ENCODE measurements around the gene ZNF724. TPM values are rescaled to one million over a fixed set of nuclear protein-coding genes. Genes with fewer than 3 reads are reported as not detected.
A peak's percentile ranks its signal among the peaks of the same experiment; 100 is the strongest.
"Not testable (repeated sequence)": the region's sequence is repeated elsewhere in the genome, so short reads cannot be mapped to it uniquely, and the experiment has no call there.

Gene ZNF724
- polyA plus RNA-seq, 4 donors, result 0.27 to 3.3 (median 1.1) TPM; not detected in 1

- H3K4me1 ChIP-seq (ENCODE audit: control insufficient read depth in 3 of 3, insufficient read depth in 2 of 3, low read depth in 1 of 3, low read length in 2 of 3), result no peaks in the 10 kb centered on the region
- no peaks in the 10 kb centered on the region for H3K36me3 ChIP-seq (ENCODE audit: control insufficient read depth in 3 of 3, insufficient read depth in 2 of 3, low read depth in 1 of 3, low read length in 3 of 3)
- H3K27ac ChIP-seq (ENCODE audit: low read depth in 1 of 3, low read length in 2 of 3), result no peak overlapping the region
- 33 to 84% (median 56%) methylated on average over 4 of the region's 4 CpGs for WGBS, 3 donors
- FAIRE-seq (no peak), DNase-seq (no peak)
- peaks cover 0 to 8% of the 10 kb centered on the region in 2 donors for H3K9me3 ChIP-seq (ENCODE audit: control insufficient read depth in 2 of 2, insufficient read depth in 1 of 2, low read depth in 1 of 2, low read length in 1 of 2)
- H3K27me3 ChIP-seq (ENCODE audit: control insufficient read depth in 3 of 3, insufficient read depth in 3 of 3, low read length in 3 of 3), result no peaks in the 10 kb centered on the region
- no peak overlapping the region for H3K4me3 ChIP-seq (ENCODE audit: low read depth in 1 of 3, low read length in 3 of 3)
Measured at GRCh38 chr19:23281663-23282276, 31.6 kb upstream of the ZNF724 start.

DNA sequence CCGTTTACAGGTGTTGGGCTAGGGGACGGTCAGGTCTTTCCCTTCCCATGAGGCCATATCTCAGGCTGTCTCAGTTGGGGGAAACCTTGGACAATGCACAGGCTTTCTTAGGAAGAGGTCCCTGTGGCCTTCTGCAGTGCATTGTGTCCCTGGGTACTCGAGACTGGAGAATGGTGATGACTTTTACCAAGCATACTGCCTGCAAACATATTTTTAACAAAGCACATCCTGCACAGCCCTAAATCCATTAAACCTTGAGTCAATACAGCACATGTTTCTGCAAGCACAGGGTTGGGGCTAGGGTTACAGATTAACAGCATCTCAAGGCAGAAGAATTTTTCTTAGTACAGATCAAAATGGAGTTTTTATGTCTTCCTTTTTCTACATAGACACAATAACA lies 27.9 kb upstream of the ZNF724 start:
- WGBS, 3 donors, result 55 to 58% (median 58%) methylated on average over 3 of the region's 3 CpGs
- not testable (repeated sequence) for H3K4me1 ChIP-seq (ENCODE audit: control insufficient read depth in 3 of 3, insufficient read depth in 2 of 3, low read depth in 1 of 3, low read length in 2 of 3); DNase-seq; H3K27me3 ChIP-seq (ENCODE audit: control insufficient read depth in 3 of 3, insufficient read depth in 3 of 3, low read length in 3 of 3); FAIRE-seq; H3K27ac ChIP-seq (ENCODE audit: low read depth in 1 of 3, low read length in 2 of 3); H3K4me3 ChIP-seq (ENCODE audit: low read depth in 1 of 3, low read length in 3 of 3); H3K36me3 ChIP-seq (ENCODE audit: control insufficient read depth in 3 of 3, insufficient read depth in 2 of 3, low read depth in 1 of 3, low read length in 3 of 3); H3K9me3 ChIP-seq (ENCODE audit: control insufficient read depth in 2 of 2, insufficient read depth in 1 of 2, low read depth in 1 of 2, low read length in 1 of 2)

DNA sequence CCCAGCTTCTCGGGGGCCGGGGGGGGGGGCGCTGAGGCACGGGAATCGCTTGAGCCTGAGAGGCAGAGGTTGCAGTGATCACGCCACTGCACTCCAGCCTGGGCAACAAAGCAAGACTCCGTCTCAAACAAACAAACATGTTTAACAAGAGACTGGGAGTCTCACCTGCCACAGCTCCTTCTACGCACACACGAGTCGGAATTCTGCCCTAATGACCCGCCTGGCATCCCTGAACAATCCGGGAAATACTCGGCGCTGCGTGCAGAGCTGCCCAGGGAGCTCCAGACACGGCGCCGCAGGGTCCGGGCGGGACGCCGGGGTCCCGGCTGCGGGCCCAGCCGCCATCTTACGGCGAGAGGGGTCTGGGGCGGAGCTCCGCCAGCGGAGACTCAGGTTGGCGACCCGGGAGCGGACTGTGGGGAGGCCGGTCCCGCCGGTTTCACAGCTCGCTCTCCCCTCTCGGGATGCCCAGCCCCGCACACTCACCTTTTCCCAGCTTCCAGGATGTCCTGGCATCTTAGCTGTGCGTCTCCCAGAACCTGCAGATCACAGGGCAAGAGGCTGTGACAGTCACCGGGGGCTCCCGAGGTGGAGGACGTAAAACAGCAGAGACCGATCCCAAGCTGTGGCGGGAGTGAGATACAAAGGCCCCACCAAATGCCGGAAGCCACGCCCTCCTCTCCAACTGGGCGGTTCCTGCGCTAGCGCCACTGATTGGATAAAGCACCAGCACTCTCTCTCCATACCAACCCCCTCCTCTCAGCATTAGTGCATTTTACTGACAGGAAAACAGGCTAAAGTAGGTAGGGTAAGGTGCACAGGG lies 23.6 kb upstream of the ZNF724 start:
- WGBS, 3 donors, result 0 to 1% (median 1%) methylated on average over 49 to 50 of the region's 50 CpGs
- Histone ChIP-seq H3K4me3 (ENCODE audit: low read depth in 1 of 3, low read length in 3 of 3) (peak overlapping the region; percentile 83 to 88 (median 88)), H3K27me3 (ENCODE audit: control insufficient read depth in 3 of 3, insufficient read depth in 3 of 3, low read length in 3 of 3) (no peaks in the 10 kb centered on the region), H3K36me3 (ENCODE audit: control insufficient read depth in 3 of 3, insufficient read depth in 2 of 3, low read depth in 1 of 3, low read length in 3 of 3) (no peaks in the 10 kb centered on the region), H3K27ac (ENCODE audit: low read depth in 1 of 3, low read length in 2 of 3) (peak overlapping the region; percentile 73 to 92 (median 90)), H3K4me1 (ENCODE audit: control insufficient read depth in 3 of 3, insufficient read depth in 2 of 3, low read depth in 1 of 3, low read length in 2 of 3) (no peaks in the 10 kb centered on the region), H3K9me3 (ENCODE audit: control insufficient read depth in 2 of 2, insufficient read depth in 1 of 2, low read depth in 1 of 2, low read length in 1 of 2) (no peaks in the 10 kb centered on the region)
- DNase-seq (peak; percentile 95 to 96), FAIRE-seq (no peak)

DNA sequence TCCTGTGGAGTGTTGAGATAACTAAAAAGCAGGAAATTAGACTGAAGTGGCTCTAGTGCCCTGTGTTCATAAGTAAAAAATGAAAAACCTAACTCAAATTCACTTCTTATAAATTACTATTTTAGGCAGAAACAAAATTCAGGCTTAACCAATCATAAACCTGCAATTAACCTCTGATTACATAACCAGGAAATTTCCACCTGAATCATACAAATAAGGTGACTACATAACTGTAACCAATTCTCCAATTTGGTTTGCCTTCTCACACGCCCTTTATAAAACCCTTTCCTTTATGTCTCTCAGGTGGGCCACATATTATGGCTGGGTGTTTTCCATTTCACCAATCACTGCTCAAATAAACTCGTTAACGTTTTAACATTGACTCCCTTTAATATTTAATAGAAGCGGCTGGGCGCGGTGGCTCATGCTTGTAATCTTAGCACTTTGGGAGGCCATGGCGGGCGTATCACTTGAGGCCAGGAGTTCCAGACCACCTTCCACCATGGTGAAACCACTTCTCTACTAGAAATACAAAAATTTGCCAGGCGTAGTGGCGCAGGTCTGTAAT lies 22.9 kb upstream of the ZNF724 start:
- Histone ChIP-seq H3K27ac (ENCODE audit: low read depth in 1 of 3, low read length in 2 of 3) (peak overlapping the region; percentile 73 to 92 (median 90)), H3K36me3 (ENCODE audit: control insufficient read depth in 3 of 3, insufficient read depth in 2 of 3, low read depth in 1 of 3, low read length in 3 of 3) (no peaks in the 10 kb centered on the region), H3K4me3 (ENCODE audit: low read depth in 1 of 3, low read length in 3 of 3) (peak overlapping the region; percentile 83 to 88 (median 88)), H3K27me3 (ENCODE audit: control insufficient read depth in 3 of 3, insufficient read depth in 3 of 3, low read length in 3 of 3) (no peaks in the 10 kb centered on the region), H3K4me1 (ENCODE audit: control insufficient read depth in 3 of 3, insufficient read depth in 2 of 3, low read depth in 1 of 3, low read length in 2 of 3) (no peaks in the 10 kb centered on the region), H3K9me3 (ENCODE audit: control insufficient read depth in 2 of 2, insufficient read depth in 1 of 2, low read depth in 1 of 2, low read length in 1 of 2) (no peaks in the 10 kb centered on the region)
- DNase-seq, result peak in 1 of 2 donors; percentile 62
- no peak for FAIRE-seq
- 1 to 3% (median 1%) methylated on average over 10 of the region's 10 CpGs for WGBS, 3 donors

- DNase-seq, result no peak
Measured at GRCh38 chr19:23263870-23264590, 13.8 kb upstream of the ZNF724 start.

GRCh38 chr19:23263396-23263795 lies 13.2 kb upstream of the ZNF724 start:
- H3K27ac ChIP-seq (ENCODE audit: low read depth in 1 of 3, low read length in 2 of 3), result no peak overlapping the region
- peaks cover 0 to 13% (median 6%) of the 10 kb centered on the region in 3 donors for H3K36me3 ChIP-seq (ENCODE audit: control insufficient read depth in 3 of 3, insufficient read depth in 2 of 3, low read depth in 1 of 3, low read length in 3 of 3)
- H3K27me3 ChIP-seq (ENCODE audit: control insufficient read depth in 3 of 3, insufficient read depth in 3 of 3, low read length in 3 of 3), result no peaks in the 10 kb centered on the region
- no peak for FAIRE-seq
- peaks cover 0 to 2% of the 10 kb centered on the region in 2 donors for H3K9me3 ChIP-seq (ENCODE audit: control insufficient read depth in 2 of 2, insufficient read depth in 1 of 2, low read depth in 1 of 2, low read length in 1 of 2)
- WGBS, 3 donors, result 47 to 72% (median 68%) methylated on average over 2 of the region's 2 CpGs
- H3K4me1 ChIP-seq (ENCODE audit: control insufficient read depth in 3 of 3, insufficient read depth in 2 of 3, low read depth in 1 of 3, low read length in 2 of 3), result no peaks in the 10 kb centered on the region
- H3K4me3 ChIP-seq (ENCODE audit: low read depth in 1 of 3, low read length in 3 of 3), result no peak overlapping the region
- no peak for DNase-seq

More at GRCh38 chr19:23263870-23264590, 13.8 kb upstream of the ZNF724 start:
- Histone ChIP-seq H3K27ac (ENCODE audit: low read depth in 1 of 3, low read length in 2 of 3) (no peak overlapping the region), H3K36me3 (ENCODE audit: control insufficient read depth in 3 of 3, insufficient read depth in 2 of 3, low read depth in 1 of 3, low read length in 3 of 3) (peaks cover 0 to 10% (median 5%) of the 10 kb centered on the region in 3 donors), H3K4me3 (ENCODE audit: low read depth in 1 of 3, low read length in 3 of 3) (no peak overlapping the region), H3K27me3 (ENCODE audit: control insufficient read depth in 3 of 3, insufficient read depth in 3 of 3, low read length in 3 of 3) (no peaks in the 10 kb centered on the region), H3K9me3 (ENCODE audit: control insufficient read depth in 2 of 2, insufficient read depth in 1 of 2, low read depth in 1 of 2, low read length in 1 of 2) (no peaks in the 10 kb centered on the region), H3K4me1 (ENCODE audit: control insufficient read depth in 3 of 3, insufficient read depth in 2 of 3, low read depth in 1 of 3, low read length in 2 of 3) (no peaks in the 10 kb centered on the region)
- WGBS, 3 donors, result 92 to 94% (median 94%) methylated on average over 2 of the region's 2 CpGs
- no peak for FAIRE-seq

GRCh38 chr19:23262920-23263319 lies 12.7 kb upstream of the ZNF724 start:
- Histone ChIP-seq H3K27ac (ENCODE audit: low read depth in 1 of 3, low read length in 2 of 3) (no peak overlapping the region), H3K4me3 (ENCODE audit: low read depth in 1 of 3, low read length in 3 of 3) (no peak overlapping the region), H3K36me3 (ENCODE audit: control insufficient read depth in 3 of 3, insufficient read depth in 2 of 3, low read depth in 1 of 3, low read length in 3 of 3) (peaks cover 0 to 14% (median 6%) of the 10 kb centered on the region in 3 donors), H3K4me1 (ENCODE audit: control insufficient read depth in 3 of 3, insufficient read depth in 2 of 3, low read depth in 1 of 3, low read length in 2 of 3) (no peaks in the 10 kb centered on the region), H3K27me3 (ENCODE audit: control insufficient read depth in 3 of 3, insufficient read depth in 3 of 3, low read length in 3 of 3) (no peaks in the 10 kb centered on the region), H3K9me3 (ENCODE audit: control insufficient read depth in 2 of 2, insufficient read depth in 1 of 2, low read depth in 1 of 2, low read length in 1 of 2) (peaks cover 0 to 2% of the 10 kb centered on the region in 2 donors)
- WGBS, 3 donors, result 67 to 83% (median 74%) methylated on average over 5 of the region's 5 CpGs
- FAIRE-seq (no peak), DNase-seq (peak in 1 of 2 donors; percentile 27)

DNA sequence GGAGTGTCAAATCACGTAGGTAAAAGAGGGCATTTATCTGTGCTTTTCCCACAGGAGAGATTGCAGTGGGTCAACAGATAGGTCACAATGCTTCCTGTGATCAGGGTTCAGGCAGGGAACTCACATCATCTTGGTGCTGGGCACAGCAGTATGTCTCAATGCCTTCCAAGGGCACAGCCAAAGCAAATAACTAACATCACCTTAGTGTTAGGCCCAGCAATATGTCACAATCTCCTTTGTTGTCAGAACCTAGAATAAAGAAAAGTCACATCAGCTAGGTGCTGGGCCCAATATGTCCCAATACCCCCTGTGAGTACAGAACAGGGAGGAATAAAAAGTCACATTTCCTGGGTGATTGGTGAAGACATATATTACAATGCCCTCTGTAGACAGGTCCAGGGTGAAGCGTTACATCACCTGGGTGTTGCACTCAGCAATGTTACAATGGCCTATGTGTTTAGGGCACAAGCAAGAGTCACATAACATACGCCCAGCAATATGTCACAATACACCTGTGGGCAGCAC lies 11.4 kb upstream of the ZNF724 start:
- Histone ChIP-seq H3K4me3 (ENCODE audit: low read depth in 1 of 3, low read length in 3 of 3) (no peak overlapping the region), H3K9me3 (ENCODE audit: control insufficient read depth in 2 of 2, insufficient read depth in 1 of 2, low read depth in 1 of 2, low read length in 1 of 2) (peaks cover 0 to 2% of the 10 kb centered on the region in 2 donors), H3K27me3 (ENCODE audit: control insufficient read depth in 3 of 3, insufficient read depth in 3 of 3, low read length in 3 of 3) (no peaks in the 10 kb centered on the region), H3K27ac (ENCODE audit: low read depth in 1 of 3, low read length in 2 of 3) (no peak overlapping the region), H3K4me1 (ENCODE audit: control insufficient read depth in 3 of 3, insufficient read depth in 2 of 3, low read depth in 1 of 3, low read length in 2 of 3) (no peaks in the 10 kb centered on the region), H3K36me3 (ENCODE audit: control insufficient read depth in 3 of 3, insufficient read depth in 2 of 3, low read depth in 1 of 3, low read length in 3 of 3) (peaks cover 0 to 11% (median 4%) of the 10 kb centered on the region in 3 donors)
- DNase-seq (no peak), FAIRE-seq (no peak)
- WGBS, 3 donors, result 86 to 92% (median 89%) methylated on average over 3 of the region's 3 CpGs
